HepG2 (cell line): Measurements from ENCODE around the gene TVP23A. TPM values are rescaled to one million over a fixed set of nuclear protein-coding genes. Genes with fewer than 3 reads are reported as not detected.

Experiments
- AHR ChIP-seq: IDR thresholded peaks from 2 replicates; pipeline ENCODE4 v1.6.1; 2018; ENCODE audit warnings: missing genetic modification reagents, missing compliant biosample characterization
- CEBPG ChIP-seq: IDR thresholded peaks from 2 replicates; pipeline ENCODE4 v1.6.1; 2016
- EEA1 ChIP-seq: sonication (generic); formaldehyde crosslinking; IDR thresholded peaks from 2 replicates; pipeline ENCODE4 v1.5.1; 2020; ENCODE audit warnings: mild to moderate bottlenecking, missing genetic modification reagents, borderline replicate concordance
- EHMT2 ChIP-seq: fragments of 200-600 bp; sonication (generic); IDR thresholded peaks from 2 replicates; pipeline ENCODE4 v1.7.0; 2017; ENCODE audit warnings: antibody characterized with exemption, low read depth, low read length, borderline replicate concordance
- ELF1 ChIP-seq: sonication (generic); formaldehyde crosslinking; IDR thresholded peaks from 2 replicates; pipeline ENCODE4 v1.4.0; 2020; ENCODE audit warnings: missing genetic modification reagents
- ELF3 ChIP-seq: IDR thresholded peaks from 2 replicates; pipeline ENCODE4 v1.6.1; 2016; ENCODE audit warnings: missing genetic modification reagents, missing compliant biosample characterization
- HNF4A ChIP-seq: sonication (generic); formaldehyde crosslinking; IDR thresholded peaks from 2 replicates; pipeline ENCODE4 v1.4.0; 2020; ENCODE audit warnings: missing genetic modification reagents
- KDM3A ChIP-seq: IDR thresholded peaks from 2 replicates; pipeline ENCODE4 v1.6.1; 2018; ENCODE audit warnings: low read depth, missing compliant biosample characterization
- MATR3 ChIP-seq: sonication (generic); formaldehyde crosslinking; IDR thresholded peaks from 2 replicates; pipeline ENCODE4 v1.4.0; 2020; ENCODE audit warnings: missing genetic modification reagents
- MIXL1 ChIP-seq: IDR thresholded peaks from 2 replicates; pipeline ENCODE4 v1.6.1; 2016
- MXD4 ChIP-seq: IDR thresholded peaks from 2 replicates; pipeline ENCODE4 v1.6.1; 2016; ENCODE audit warnings: mild to moderate bottlenecking, missing biosample characterization, missing genetic modification reagents
- MXI1 ChIP-seq: IDR thresholded peaks from 3 replicates; pipeline ENCODE4 v1.6.1; 2012; ENCODE audit warnings: low read depth, low read length, inconsistent platforms, borderline replicate concordance
- PHF20 ChIP-seq: sonication (generic); formaldehyde crosslinking; IDR thresholded peaks from 2 replicates; pipeline ENCODE4 v1.5.0; 2020; ENCODE audit warnings: mild to moderate bottlenecking, missing genetic modification reagents
- TBP ChIP-seq: sonication (generic); formaldehyde crosslinking; IDR thresholded peaks from 2 replicates; pipeline ENCODE4 v1.5.0; 2020; ENCODE audit warnings: missing genetic modification reagents
- TOE1 ChIP-seq: sonication (generic); formaldehyde crosslinking; IDR thresholded peaks from 2 replicates; pipeline ENCODE4 v1.4.0; 2020; ENCODE audit warnings: mild to moderate bottlenecking, missing genetic modification reagents
- TP53 ChIP-seq: sonication (generic); formaldehyde crosslinking; conservative IDR thresholded peaks from 2 replicates; pipeline ENCODE4 v1.4.0; 2020; ENCODE audit warnings: missing genetic modification reagents
- U2AF2 ChIP-seq: fragments of 200-400 bp; formaldehyde crosslinking; IDR thresholded peaks from 2 replicates; pipeline ENCODE4 v1.6.1; 2017; ENCODE audit warnings: low read depth, mild to moderate bottlenecking, low read length
- ZBTB3 ChIP-seq: sonication (generic); formaldehyde crosslinking; IDR thresholded peaks from 2 replicates; pipeline ENCODE4 v1.4.0; 2020; ENCODE audit warnings: low read depth, mild to moderate bottlenecking, moderate library complexity, missing genetic modification reagents, borderline replicate concordance
- ZMAT3 ChIP-seq: sonication (generic); formaldehyde crosslinking; conservative IDR thresholded peaks from 2 replicates; pipeline ENCODE4 v1.7.0; 2021; ENCODE audit warnings: missing genetic modification reagents
- ZNF20 ChIP-seq: sonication (generic); formaldehyde crosslinking; IDR thresholded peaks from 2 replicates; pipeline ENCODE4 v1.4.0; 2020; ENCODE audit warnings: mild to moderate bottlenecking, moderate library complexity, missing genetic modification reagents
- ZNF232 ChIP-seq: sonication (generic); formaldehyde crosslinking; IDR thresholded peaks from 2 replicates; pipeline ENCODE4 v1.4.0; 2020; ENCODE audit warnings: missing genetic modification reagents, borderline replicate concordance
- ZNF615 ChIP-seq: sonication (generic); formaldehyde crosslinking; IDR thresholded peaks from 2 replicates; pipeline ENCODE4 v1.5.0; 2020; ENCODE audit warnings: mild to moderate bottlenecking, missing genetic modification reagents, borderline replicate concordance
- ZNF7 ChIP-seq: IDR thresholded peaks from 2 replicates; pipeline ENCODE4 v1.6.1; 2016; ENCODE audit warnings: missing biosample characterization, missing genetic modification reagents
- ZNF839 ChIP-seq: sonication (generic); formaldehyde crosslinking; IDR thresholded peaks from 2 replicates; pipeline ENCODE4 v1.4.0; 2020; ENCODE audit warnings: missing genetic modification reagents, mild to moderate bottlenecking, borderline replicate concordance
- polyA plus RNA-seq, 8 experiments: library from polyadenylated mRNA; depleted of rRNA in 3 of 8; stranded (reverse) in 7 of 8; unstranded in 1 of 8; fragments of >200 nt; fragmentation: Illumina TruSeq in 4 of 8; extraction: Trizol in 4 of 8; gene quantifications; 2 replicates each; pipeline versions ENCODE4 v1.2.1 to v1.2.3, GENCODE V29; 2011 to 2016; ENCODE audit warnings: low read depth in 4 of 8, missing spikeins in 1 of 8, mixed read lengths in 1 of 8; ENCODE audit not compliant: insufficient read depth in 1 of 8
- total RNA-seq, 5 experiments: library from RNA; depleted of rRNA; stranded (reverse); fragments of >200 nt; fragmentation: Illumina TruSeq; extraction: Trizol; gene quantifications; 2 replicates each; pipeline ENCODE4 v1.2.3, GENCODE V29; 2016; ENCODE audit warnings: low read depth in 1 of 5
- TF ChIP-seq, protein P1 (sequence below): sonication (generic); formaldehyde crosslinking; IDR thresholded peaks from 2 replicates; pipeline ENCODE4 v1.4.0; 2020; ENCODE audit warnings: mild to moderate bottlenecking, missing genetic modification reagents
- TF ChIP-seq, protein P2 (sequence below): sonication (generic); formaldehyde crosslinking; IDR thresholded peaks from 2 replicates; pipeline ENCODE4 v1.8.0; 2022; ENCODE audit warnings: mild to moderate bottlenecking, missing genetic modification reagents; ENCODE audit not compliant: insufficient replicate concordance
- TF ChIP-seq, protein P3 (sequence below): sonication (generic); formaldehyde crosslinking; IDR thresholded peaks from 2 replicates; pipeline ENCODE4 v1.5.1; 2020; ENCODE audit warnings: mild to moderate bottlenecking, moderate library complexity, missing genetic modification reagents
- TF ChIP-seq, protein P4 (sequence below): sonication (generic); formaldehyde crosslinking; IDR thresholded peaks from 2 replicates; pipeline ENCODE4 v1.8.0; 2023; ENCODE audit warnings: mild to moderate bottlenecking, missing genetic modification reagents

The TVP23A gene
- total and polyA plus RNA-seq, 2 of the 13 experiments (the other 11 are each of a cell fraction or from before 2014, with no cell fraction given), result not detected

DNA sequence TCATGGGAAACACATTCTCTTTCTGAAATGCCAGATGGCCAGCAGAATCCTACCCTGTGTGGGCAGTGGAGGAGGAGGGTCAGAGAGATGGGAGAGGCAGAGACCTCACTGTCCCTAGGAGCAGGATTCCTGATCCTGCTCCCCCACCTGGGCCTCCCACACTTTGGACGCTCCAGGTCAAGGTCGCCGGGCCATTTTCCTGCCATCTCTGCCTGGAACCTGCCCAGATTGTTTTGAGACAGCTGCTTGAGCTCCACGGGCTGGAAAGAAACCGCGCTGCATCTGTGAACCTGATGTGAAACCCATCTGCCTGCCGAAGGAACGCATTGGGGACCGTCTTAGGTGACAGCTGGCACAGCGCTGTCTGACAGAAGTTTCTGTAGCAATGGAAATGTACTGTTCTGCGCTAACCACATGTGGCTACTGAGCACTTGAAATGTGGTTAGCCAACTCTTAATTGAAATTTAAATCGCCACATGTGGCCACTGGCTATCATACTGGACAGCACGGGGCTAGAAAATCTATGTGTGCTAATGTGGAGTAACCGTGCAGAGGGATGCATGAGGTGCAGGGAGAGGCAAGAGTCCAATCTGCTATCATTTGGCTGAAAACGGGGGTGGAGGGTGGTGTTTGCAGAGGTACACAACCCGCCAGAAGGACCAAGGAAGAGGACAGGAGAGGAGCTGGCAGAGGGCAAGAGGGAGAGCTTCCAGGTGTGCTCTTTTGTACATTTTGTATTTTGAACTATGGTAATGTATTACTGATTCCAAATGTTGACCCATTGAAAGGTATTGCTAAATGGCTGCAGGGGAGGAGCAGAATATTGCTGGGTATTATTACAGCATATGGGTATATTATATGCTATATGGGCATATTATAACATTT is 90.3 kb downstream of the TVP23A start (continued):
- TF ChIP-seq TP53 (no peak), ZNF7 (CRISPR knock-in tag) (no peak), MXD4 (no peak), EEA1 (no peak), U2AF2 (no peak), ZBTB3 (CRISPR knock-in tag) (no peak), CEBPG (no peak), MIXL1 (CRISPR knock-in tag) (peak; percentile 63; the same call in 1 of the 2 replicates), ZNF615 (no peak), TOE1 (CRISPR knock-in tag) (no peak), PHF20 (CRISPR knock-in tag) (no peak), AHR (CRISPR knock-in tag) (no peak), ZNF232 (CRISPR knock-in tag) (peak; percentile 84), KDM3A (CRISPR knock-in tag) (peak; percentile 64; the same call in 1 of the 2 replicates), EHMT2 (no peak), TBP (CRISPR knock-in tag) (no peak), ELF3 (CRISPR knock-in tag) (peak; percentile 76), HNF4A (CRISPR knock-in tag) (peak; percentile 96), ZMAT3 (CRISPR knock-in tag) (no peak), MATR3 (no peak), ZNF20 (CRISPR knock-in tag) (no peak), ELF1 (no peak), ZNF839 (CRISPR knock-in tag) (no peak), MXI1 (peak; percentile 11; the same call in 1 of the 3 replicates)
- TF ChIP-seq, protein P1, sequence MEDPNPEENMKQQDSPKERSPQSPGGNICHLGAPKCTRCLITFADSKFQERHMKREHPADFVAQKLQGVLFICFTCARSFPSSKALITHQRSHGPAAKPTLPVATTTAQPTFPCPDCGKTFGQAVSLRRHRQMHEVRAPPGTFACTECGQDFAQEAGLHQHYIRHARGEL (CRISPR knock-in tag), result no peak
- TF ChIP-seq, protein P2, sequence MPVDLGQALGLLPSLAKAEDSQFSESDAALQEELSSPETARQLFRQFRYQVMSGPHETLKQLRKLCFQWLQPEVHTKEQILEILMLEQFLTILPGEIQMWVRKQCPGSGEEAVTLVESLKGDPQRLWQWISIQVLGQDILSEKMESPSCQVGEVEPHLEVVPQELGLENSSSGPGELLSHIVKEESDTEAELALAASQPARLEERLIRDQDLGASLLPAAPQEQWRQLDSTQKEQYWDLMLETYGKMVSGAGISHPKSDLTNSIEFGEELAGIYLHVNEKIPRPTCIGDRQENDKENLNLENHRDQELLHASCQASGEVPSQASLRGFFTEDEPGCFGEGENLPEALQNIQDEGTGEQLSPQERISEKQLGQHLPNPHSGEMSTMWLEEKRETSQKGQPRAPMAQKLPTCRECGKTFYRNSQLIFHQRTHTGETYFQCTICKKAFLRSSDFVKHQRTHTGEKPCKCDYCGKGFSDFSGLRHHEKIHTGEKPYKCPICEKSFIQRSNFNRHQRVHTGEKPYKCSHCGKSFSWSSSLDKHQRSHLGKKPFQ (CRISPR knock-in tag), result no peak
- TF ChIP-seq, protein P3, sequence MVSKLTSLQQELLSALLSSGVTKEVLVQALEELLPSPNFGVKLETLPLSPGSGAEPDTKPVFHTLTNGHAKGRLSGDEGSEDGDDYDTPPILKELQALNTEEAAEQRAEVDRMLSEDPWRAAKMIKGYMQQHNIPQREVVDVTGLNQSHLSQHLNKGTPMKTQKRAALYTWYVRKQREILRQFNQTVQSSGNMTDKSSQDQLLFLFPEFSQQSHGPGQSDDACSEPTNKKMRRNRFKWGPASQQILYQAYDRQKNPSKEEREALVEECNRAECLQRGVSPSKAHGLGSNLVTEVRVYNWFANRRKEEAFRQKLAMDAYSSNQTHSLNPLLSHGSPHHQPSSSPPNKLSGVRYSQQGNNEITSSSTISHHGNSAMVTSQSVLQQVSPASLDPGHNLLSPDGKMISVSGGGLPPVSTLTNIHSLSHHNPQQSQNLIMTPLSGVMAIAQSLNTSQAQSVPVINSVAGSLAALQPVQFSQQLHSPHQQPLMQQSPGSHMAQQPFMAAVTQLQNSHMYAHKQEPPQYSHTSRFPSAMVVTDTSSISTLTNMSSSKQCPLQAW (CRISPR knock-in tag), result peak; percentile 90
- TF ChIP-seq, protein P4, sequence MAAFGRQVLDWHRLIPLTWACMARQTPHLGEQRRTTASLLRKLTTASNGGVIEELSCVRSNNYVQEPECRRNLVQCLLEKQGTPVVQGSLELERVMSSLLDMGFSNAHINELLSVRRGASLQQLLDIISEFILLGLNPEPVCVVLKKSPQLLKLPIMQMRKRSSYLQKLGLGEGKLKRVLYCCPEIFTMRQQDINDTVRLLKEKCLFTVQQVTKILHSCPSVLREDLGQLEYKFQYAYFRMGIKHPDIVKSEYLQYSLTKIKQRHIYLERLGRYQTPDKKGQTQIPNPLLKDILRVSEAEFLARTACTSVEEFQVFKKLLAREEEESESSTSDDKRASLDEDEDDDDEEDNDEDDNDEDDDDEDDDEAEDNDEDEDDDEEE (CRISPR knock-in tag), result no peak; the same call in 1 of the 2 replicates
